ENCODE results near the gene ARL14EPL. TPM values are rescaled to one million over a fixed set of nuclear protein-coding genes. Genes with fewer than 3 reads are reported as not detected.

ARL14EPL gene
- total RNA-seq, 1 donor from 2014 or later: not detected

DNA sequence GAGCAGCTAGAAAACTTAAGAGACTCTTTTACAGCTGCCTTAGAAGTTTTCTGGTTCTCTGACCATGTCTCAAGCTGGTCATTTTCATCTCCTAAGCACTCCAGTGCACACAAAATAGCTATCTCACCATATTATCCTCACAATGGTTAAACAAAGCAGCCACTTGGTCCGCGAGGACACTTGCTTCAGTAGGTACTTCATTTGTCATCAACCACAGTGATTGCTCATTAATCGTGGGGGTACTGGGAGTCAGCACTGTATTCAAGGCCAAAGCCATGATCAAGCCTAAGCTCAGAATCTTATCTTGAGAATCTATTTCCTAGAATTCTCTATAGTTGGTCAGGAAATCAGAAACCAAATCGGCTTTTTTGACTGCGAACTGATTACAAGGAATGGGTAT is 2.9 kb downstream of the ARL14EPL start:
- H3K4me1 Mint-ChIP-seq (ENCODE audit: low read depth): peaks cover 6% of the 10 kb centered on the region
- H3K4me3 Mint-ChIP-seq (ENCODE audit: unreplicated experiment): no peak overlapping the region
- no peak overlapping the region for H3K27ac Mint-ChIP-seq (ENCODE audit: unreplicated experiment)
- H3K27me3 Mint-ChIP-seq (ENCODE audit: low read depth): peaks cover 11% of the 10 kb centered on the region
- TF ChIP-seq, protein P1, sequence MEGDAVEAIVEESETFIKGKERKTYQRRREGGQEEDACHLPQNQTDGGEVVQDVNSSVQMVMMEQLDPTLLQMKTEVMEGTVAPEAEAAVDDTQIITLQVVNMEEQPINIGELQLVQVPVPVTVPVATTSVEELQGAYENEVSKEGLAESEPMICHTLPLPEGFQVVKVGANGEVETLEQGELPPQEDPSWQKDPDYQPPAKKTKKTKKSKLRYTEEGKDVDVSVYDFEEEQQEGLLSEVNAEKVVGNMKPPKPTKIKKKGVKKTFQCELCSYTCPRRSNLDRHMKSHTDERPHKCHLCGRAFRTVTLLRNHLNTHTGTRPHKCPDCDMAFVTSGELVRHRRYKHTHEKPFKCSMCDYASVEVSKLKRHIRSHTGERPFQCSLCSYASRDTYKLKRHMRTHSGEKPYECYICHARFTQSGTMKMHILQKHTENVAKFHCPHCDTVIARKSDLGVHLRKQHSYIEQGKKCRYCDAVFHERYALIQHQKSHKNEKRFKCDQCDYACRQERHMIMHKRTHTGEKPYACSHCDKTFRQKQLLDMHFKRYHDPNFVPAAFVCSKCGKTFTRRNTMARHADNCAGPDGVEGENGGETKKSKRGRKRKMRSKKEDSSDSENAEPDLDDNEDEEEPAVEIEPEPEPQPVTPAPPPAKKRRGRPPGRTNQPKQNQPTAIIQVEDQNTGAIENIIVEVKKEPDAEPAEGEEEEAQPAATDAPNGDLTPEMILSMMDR (IDR thresholded peaks at IDR 0.05): no peak
- no peak for DNase-seq (ENCODE audit: low spot score)
- H3K36me3 Mint-ChIP-seq (ENCODE audit: low read depth): no peaks in the 10 kb centered on the region
- H3K9me3 Mint-ChIP-seq (ENCODE audit: low read depth): no peaks in the 10 kb centered on the region

DNA sequence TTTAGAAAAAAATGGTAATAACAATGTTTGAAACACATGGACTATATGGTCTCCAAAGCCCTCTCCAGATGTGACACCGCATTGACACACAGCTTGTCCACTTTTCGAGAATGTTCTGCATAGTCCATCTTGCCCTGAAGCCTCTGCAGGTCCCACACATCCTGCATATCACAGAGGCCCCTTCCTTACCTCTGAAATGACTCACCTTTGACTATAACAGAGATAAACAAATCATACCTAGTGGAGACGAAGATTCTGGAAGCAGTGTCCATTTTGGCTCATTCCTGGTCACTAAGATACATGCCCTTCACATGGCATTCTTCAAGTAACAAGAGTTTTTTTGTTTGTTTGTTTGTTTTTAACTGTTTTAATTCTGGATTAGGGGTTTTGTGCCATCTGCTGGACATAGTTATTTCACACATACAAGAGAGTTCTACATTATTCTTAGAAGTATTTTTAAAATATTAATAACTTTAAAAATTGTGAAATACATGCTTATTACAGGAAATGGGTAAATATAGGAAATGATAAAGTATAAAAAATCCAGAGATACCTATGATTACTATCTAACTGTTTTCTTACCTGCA is 5.1 kb downstream of the ARL14EPL start:
- Mint-ChIP-seq H3K36me3 (ENCODE audit: low read depth) (no peaks in the 10 kb centered on the region), H3K4me3 (ENCODE audit: unreplicated experiment) (no peak overlapping the region), H3K9me3 (ENCODE audit: low read depth) (no peaks in the 10 kb centered on the region), H3K27me3 (ENCODE audit: low read depth) (peaks cover 20% of the 10 kb centered on the region), H3K27ac (ENCODE audit: unreplicated experiment) (no peak overlapping the region), H3K4me1 (ENCODE audit: low read depth) (peaks cover under 1% of the 10 kb centered on the region)
- TF ChIP-seq, protein P1 (IDR thresholded peaks at IDR 0.05): peak; percentile 72
- no peak for DNase-seq (ENCODE audit: low spot score)

DNA sequence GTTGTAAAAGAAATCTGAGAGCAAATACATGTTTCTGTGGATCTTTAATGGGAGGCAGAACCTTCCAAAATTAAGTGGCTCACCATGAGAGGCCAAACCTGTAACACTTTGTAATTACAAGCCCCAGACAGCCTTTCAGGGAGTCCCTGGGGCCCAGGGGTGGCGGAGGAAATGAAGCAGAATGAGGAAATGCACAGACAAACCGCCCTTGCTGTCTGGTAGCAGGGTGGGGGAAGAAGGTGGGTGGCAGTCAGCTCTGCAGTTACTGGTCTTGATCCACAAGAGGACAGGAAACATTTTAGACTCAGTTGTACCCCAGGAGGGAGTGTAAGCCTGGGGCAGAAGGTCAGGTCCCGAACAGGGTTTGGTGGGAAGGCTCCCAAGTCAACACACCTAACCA is 6.5 kb downstream of the ARL14EPL start:
- no peak overlapping the region for H3K4me3 Mint-ChIP-seq (ENCODE audit: unreplicated experiment)
- peaks cover 21% of the 10 kb centered on the region for H3K27me3 Mint-ChIP-seq (ENCODE audit: low read depth)
- no peak for DNase-seq (ENCODE audit: low spot score)
- H3K9me3 Mint-ChIP-seq (ENCODE audit: low read depth): no peaks in the 10 kb centered on the region
- H3K36me3 Mint-ChIP-seq (ENCODE audit: low read depth): no peaks in the 10 kb centered on the region
- no peaks in the 10 kb centered on the region for H3K4me1 Mint-ChIP-seq (ENCODE audit: low read depth)
- H3K27ac Mint-ChIP-seq (ENCODE audit: unreplicated experiment): no peak overlapping the region
- TF ChIP-seq, protein P1 (IDR thresholded peaks at IDR 0.05): no peak

DNA sequence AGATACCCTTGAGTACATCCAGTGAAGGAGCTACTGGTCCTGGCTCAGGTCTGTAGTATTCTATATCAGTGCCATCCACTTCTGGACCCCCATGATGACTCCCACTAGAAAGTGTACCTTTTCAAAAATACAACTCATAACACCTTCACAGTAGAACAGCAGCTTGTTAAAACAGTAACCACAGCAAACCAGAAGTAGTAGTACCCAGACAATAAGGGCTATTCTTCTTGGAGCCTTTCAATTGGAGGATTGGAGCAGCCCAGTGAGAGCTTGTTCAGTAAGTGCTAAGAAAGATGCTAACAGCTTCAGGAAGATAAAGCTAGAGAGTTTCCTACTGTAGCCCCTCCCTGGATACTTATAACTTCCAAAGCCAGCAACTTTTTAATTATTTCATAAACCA is 10.1 kb downstream of the ARL14EPL start:
- peaks cover 17% of the 10 kb centered on the region for H3K27me3 Mint-ChIP-seq (ENCODE audit: low read depth)
- H3K4me3 Mint-ChIP-seq (ENCODE audit: unreplicated experiment): no peak overlapping the region
- H3K27ac Mint-ChIP-seq (ENCODE audit: unreplicated experiment): no peak overlapping the region
- no peaks in the 10 kb centered on the region for H3K4me1 Mint-ChIP-seq (ENCODE audit: low read depth)
- no peaks in the 10 kb centered on the region for H3K9me3 Mint-ChIP-seq (ENCODE audit: low read depth)
- H3K36me3 Mint-ChIP-seq (ENCODE audit: low read depth): no peaks in the 10 kb centered on the region
- no peak for DNase-seq (ENCODE audit: low spot score)
- TF ChIP-seq, protein P1 (IDR thresholded peaks at IDR 0.05): no peak

DNA sequence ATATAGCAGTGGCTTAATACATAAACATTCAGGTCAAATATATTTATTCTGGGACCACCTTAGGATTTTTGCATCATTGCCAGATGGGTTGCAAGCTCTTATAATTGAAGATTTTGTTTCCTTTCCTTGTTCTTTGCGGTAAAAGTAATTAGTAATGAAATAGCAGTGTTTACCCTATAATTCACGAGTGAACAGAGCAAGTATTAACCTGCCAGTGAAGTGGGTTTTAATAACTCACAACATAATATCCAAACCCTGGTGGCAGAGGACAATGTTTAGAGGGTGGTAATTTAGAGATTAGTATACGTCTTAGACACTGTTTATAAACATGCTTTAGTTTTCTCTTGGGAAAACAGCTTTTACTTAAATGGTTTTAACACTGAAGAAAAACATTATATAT is 11.8 kb downstream of the ARL14EPL start:
- Mint-ChIP-seq H3K27ac (ENCODE audit: unreplicated experiment) (no peak overlapping the region), H3K36me3 (ENCODE audit: low read depth) (no peaks in the 10 kb centered on the region), H3K27me3 (ENCODE audit: low read depth) (peaks cover 19% of the 10 kb centered on the region), H3K4me1 (ENCODE audit: low read depth) (no peaks in the 10 kb centered on the region), H3K9me3 (ENCODE audit: low read depth) (no peaks in the 10 kb centered on the region), H3K4me3 (ENCODE audit: unreplicated experiment) (no peak overlapping the region)
- no peak for DNase-seq (ENCODE audit: low spot score)
- TF ChIP-seq, protein P1 (IDR thresholded peaks at IDR 0.05): no peak
